ENCODE results near the gene HOXD3. TPM values are rescaled to one million over a fixed set of nuclear protein-coding genes. Genes with fewer than 3 reads are reported as not detected.

HOXD3 gene
- total RNA-seq, 2 experiments from 2014 or later: not detected

- CTCF ChIA-PET (ENCODE audit: unreplicated experiment): interaction anchor here (0.5 kb wide), 1 partner anchor 12 kb away, joined by 3 read pairs; no protein-coding TSS in a partner anchor
- H3K36me3 ChIP-seq (ENCODE audit: insufficient read depth, low read length): no peaks in the 10 kb centered on the region
- no peak overlapping the region for H3K4me3 ChIP-seq (ENCODE audit: low read depth, low read length, poor library complexity, severe bottlenecking)
- no TSS peak for BruUV-seq (replicated peaks)
- H3K4me1 ChIP-seq (ENCODE audit: insufficient read depth, low read length, poor library complexity, severe bottlenecking): no peaks in the 10 kb centered on the region
- no peak for DNase-seq (ENCODE audit: low spot score)
- POLR2A ChIA-PET: no interaction called here
- TF ChIP-seq EZH2phosphoT487 (IDR thresholded peaks at IDR 0.05; ENCODE audit: borderline replicate concordance, low read depth, low read length) (no peak), CTCF (conservative IDR thresholded peaks at IDR 0.05; ENCODE audit: low read length) (no peak)
- H3K9me2 ChIP-seq (ENCODE audit: insufficient read depth, low read length): no peaks in the 10 kb centered on the region
- intact Hi-C loops (cut with micrococcal nuclease; ENCODE audit: unreplicated experiment): no loop called here
- H2AFZ ChIP-seq (ENCODE audit: low read length): no peak overlapping the region
- H3K79me2 ChIP-seq (ENCODE audit: insufficient read depth, low read depth, low read length): no peaks in the 10 kb centered on the region
- H3K27ac ChIP-seq (ENCODE audit: low read depth, low read length, poor library complexity, severe bottlenecking): no peak overlapping the region
- no peaks in the 10 kb centered on the region for H4K20me1 ChIP-seq (ENCODE audit: insufficient read depth, low read length)
- no peaks in the 10 kb centered on the region for H3K9me3 ChIP-seq (ENCODE audit: low read length)
- H3K4me2 ChIP-seq (ENCODE audit: low read length): no peak overlapping the region
These were observed 47.8 kb upstream of the HOXD3 start for GRCh38 chr2:176109192-176109901.

- Histone ChIP-seq H3K9me2 (ENCODE audit: insufficient read depth, low read length) (no peaks in the 10 kb centered on the region), H3K4me3 (ENCODE audit: low read depth, low read length, poor library complexity, severe bottlenecking) (no peak overlapping the region), H4K20me1 (ENCODE audit: insufficient read depth, low read length) (no peaks in the 10 kb centered on the region), H3K4me1 (ENCODE audit: insufficient read depth, low read length, poor library complexity, severe bottlenecking) (no peaks in the 10 kb centered on the region), H2AFZ (ENCODE audit: low read length) (no peak overlapping the region), H3K9me3 (ENCODE audit: low read length) (no peaks in the 10 kb centered on the region), H3K36me3 (ENCODE audit: insufficient read depth, low read length) (no peaks in the 10 kb centered on the region), H3K27ac (ENCODE audit: low read depth, low read length, poor library complexity, severe bottlenecking) (no peak overlapping the region), H3K4me2 (ENCODE audit: low read length) (no peak overlapping the region), H3K79me2 (ENCODE audit: insufficient read depth, low read depth, low read length) (no peaks in the 10 kb centered on the region)
- TF ChIP-seq EZH2phosphoT487 (IDR thresholded peaks at IDR 0.05; ENCODE audit: borderline replicate concordance, low read depth, low read length) (no peak), CTCF (conservative IDR thresholded peaks at IDR 0.05; ENCODE audit: low read length) (no peak)
- POLR2A ChIA-PET: interaction anchor here (0.6 kb wide), 2 partner anchors 701 to 803 kb away, joined by 3 read pairs; no protein-coding TSS in a partner anchor
- CTCF ChIA-PET (ENCODE audit: unreplicated experiment): no interaction called here
- DNase-seq (ENCODE audit: low spot score): no peak
- intact Hi-C loops (cut with micrococcal nuclease; ENCODE audit: unreplicated experiment): no loop called here
- no TSS peak for BruUV-seq (replicated peaks)
These were observed 47.2 kb upstream of the HOXD3 start for GRCh38 chr2:176109946-176110345.

Data from OCI-LY7 (cell line).